Kidney epithelial cell (primary cell): ENCODE data around the gene APCDD1. TPM values are rescaled to one million over a fixed set of nuclear protein-coding genes. Genes with fewer than 3 reads are reported as not detected.

ENCODE experiments used
- DNase-seq: peaks from one replicate; pipeline ENCODE4 v3.0.0-alpha.2; 2010; ENCODE audit warnings: low read depth
- H3K27me3 ChIP-seq: 2 replicates; pipeline ENCODE4 v1.6.0; 2011; ENCODE audit warnings: low read length; ENCODE audit not compliant: control insufficient read depth, insufficient read depth
- H3K36me3 ChIP-seq: 2 replicates; pipeline ENCODE4 v1.5.1; 2011; ENCODE audit warnings: low read length; ENCODE audit not compliant: control insufficient read depth, insufficient read depth
- H3K4me3 ChIP-seq: 2 replicates; pipeline ENCODE4 v1.5.1; 2011; ENCODE audit warnings: low read depth, mild to moderate bottlenecking, control low read depth, low read length
- total RNA-seq: library from RNA; depleted of rRNA; stranded (reverse); fragments of >200 nt; gene quantifications from 2 replicates; pipeline ENCODE4 v1.2.3, GENCODE V29; 2015
- TF ChIP-seq, protein P1 (sequence below): IDR thresholded peaks from 2 replicates; pipeline ENCODE4 v1.5.1; 2011; ENCODE audit warnings: mild to moderate bottlenecking, moderate library complexity, low read length, control low read depth, inconsistent platforms; ENCODE audit not compliant: insufficient read depth, poor library complexity, severe bottlenecking

Gene APCDD1
- total RNA-seq, 1 donor from 2014 or later, result 0.71 TPM

DNA sequence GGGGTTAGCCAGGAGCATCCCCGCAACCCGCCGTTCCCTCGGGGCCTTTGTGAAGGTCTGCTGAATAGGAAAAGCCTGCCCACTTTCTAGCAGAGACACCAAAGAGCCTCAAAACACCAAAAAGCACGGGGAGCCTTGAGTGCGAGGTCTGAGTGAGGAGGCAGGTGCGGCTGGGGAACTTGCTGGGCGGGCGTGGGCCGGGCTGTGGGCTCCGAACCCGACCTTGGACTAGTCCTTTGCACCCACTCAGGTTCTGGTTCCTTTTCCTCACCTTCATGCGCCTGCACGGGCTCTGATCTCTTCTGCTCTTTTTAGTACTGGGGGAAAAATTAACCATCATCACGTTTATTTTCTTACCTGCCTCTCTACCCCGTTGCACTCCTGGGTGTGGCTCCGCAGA is 19.9 kb downstream of the APCDD1 start:
- H3K4me3 ChIP-seq, result no peak overlapping the region
- H3K36me3 ChIP-seq, result no peaks in the 10 kb centered on the region
- peaks cover 4% of the 10 kb centered on the region for H3K27me3 ChIP-seq
- no peak for DNase-seq
- TF ChIP-seq, protein P1, sequence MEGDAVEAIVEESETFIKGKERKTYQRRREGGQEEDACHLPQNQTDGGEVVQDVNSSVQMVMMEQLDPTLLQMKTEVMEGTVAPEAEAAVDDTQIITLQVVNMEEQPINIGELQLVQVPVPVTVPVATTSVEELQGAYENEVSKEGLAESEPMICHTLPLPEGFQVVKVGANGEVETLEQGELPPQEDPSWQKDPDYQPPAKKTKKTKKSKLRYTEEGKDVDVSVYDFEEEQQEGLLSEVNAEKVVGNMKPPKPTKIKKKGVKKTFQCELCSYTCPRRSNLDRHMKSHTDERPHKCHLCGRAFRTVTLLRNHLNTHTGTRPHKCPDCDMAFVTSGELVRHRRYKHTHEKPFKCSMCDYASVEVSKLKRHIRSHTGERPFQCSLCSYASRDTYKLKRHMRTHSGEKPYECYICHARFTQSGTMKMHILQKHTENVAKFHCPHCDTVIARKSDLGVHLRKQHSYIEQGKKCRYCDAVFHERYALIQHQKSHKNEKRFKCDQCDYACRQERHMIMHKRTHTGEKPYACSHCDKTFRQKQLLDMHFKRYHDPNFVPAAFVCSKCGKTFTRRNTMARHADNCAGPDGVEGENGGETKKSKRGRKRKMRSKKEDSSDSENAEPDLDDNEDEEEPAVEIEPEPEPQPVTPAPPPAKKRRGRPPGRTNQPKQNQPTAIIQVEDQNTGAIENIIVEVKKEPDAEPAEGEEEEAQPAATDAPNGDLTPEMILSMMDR, result no peak

- H3K36me3 ChIP-seq, result no peaks in the 10 kb centered on the region
- H3K4me3 ChIP-seq, result no peak overlapping the region
- no peak for DNase-seq
- peaks cover 4% of the 10 kb centered on the region for H3K27me3 ChIP-seq
- TF ChIP-seq, protein P1, result no peak
These were observed 20.8 kb downstream of the APCDD1 start for GRCh38 chr18:10475276-10475653.

DNA sequence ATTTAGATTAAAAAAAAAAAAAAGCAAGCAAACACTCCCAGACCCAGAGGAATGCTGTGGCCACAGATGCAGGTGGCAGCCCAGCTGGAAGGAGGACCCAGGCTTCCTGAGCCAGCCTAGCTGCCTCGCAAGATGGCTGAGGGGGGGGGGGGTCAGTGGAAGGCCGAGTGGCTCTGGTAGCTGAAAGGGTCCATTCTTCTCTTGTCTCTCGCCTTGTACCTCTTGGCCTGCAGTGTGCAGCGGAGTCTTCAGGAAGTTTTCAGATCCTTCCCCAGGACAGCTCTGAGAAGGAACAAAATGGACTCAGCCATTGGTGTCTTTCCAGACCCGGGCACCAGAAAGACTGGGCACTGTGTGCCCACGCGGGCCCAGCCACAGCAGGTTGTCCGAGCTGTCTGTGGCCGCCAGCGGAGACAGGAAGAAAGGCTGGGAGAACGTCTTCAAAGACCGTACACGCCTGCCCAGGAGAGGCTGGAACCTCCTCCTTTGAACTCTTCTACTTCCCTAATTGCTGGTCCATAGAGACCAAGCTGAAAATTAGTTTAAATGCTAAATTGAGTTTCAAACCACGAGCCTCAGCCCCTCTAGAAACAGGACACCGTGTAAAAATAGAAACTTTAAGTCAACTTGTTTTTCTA is 21.3 kb downstream of the APCDD1 start:
- Histone ChIP-seq H3K36me3 (no peaks in the 10 kb centered on the region), H3K27me3 (peaks cover 4% of the 10 kb centered on the region), H3K4me3 (no peak overlapping the region)
- DNase-seq, result no peak
- TF ChIP-seq, protein P1, result no peak

DNA sequence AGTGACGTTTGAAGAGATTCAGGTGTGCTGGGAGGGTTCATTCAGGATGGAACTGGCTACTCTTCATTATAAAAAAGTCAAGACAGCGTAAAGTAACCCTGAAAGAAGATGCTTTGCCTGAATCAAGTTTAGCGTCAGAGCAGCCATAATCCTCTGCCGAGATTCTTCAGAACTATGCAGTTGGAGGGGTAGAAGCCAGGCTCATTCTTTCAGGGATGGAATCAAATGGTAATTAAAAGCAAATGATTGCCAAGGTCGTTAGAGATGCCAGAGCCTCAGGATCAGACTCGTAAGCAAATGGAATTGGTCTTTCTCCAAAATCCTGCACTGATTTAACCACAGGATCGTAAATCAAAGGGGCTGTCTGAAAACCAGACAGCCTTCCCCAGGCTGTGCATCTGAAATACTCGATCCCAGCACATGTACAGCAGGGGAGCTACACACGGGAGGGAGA is 21.9 kb downstream of the APCDD1 start:
- no peaks in the 10 kb centered on the region for H3K36me3 ChIP-seq
- TF ChIP-seq, protein P1, result no peak
- H3K4me3 ChIP-seq, result no peak overlapping the region
- H3K27me3 ChIP-seq, result peaks cover 4% of the 10 kb centered on the region
- no peak for DNase-seq

DNA sequence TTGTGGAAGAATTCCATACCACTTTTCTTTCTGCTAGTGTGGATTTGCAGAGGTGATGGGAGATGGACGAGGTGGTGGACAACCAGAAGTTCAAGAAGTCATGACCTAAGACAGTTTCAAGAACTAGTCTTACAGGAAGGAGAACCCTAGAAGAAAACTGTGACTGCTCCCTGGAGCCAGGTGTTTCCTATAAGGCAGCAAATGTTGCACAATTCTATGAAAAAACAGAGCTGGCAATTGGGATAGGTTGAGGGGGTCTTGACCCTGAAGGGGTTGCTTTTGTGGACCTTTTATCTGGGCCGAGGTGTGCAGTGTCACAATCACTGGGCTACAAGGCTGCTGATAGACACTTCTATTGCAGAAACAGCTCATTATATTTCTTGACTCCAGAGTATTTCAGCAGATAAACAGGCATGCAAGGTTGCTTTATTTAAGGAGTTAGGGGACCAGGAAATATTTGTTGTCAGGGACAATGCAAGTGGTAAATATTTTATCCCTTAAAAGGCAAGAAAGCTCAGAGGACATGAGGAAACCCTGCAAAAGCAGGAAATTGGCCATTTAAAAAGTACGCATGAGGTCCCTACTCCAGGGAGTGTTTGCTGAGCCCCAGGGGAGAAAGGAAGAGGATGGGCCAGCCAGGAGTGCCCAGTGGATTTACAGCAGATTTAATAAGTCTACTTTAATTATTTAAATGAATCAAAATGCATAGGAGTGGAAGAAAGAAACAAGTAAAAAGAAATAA is 22.9 kb downstream of the APCDD1 start:
- Histone ChIP-seq H3K4me3 (no peak overlapping the region), H3K27me3 (peaks cover 4% of the 10 kb centered on the region), H3K36me3 (no peaks in the 10 kb centered on the region)
- TF ChIP-seq, protein P1, result no peak
- DNase-seq, result no peak
